K562 (cell line): Measurements from ENCODE around the gene NR4A2. TPM values are rescaled to one million over a fixed set of nuclear protein-coding genes. Genes with fewer than 3 reads are reported as not detected.

Experiments
- ATF2 ChIP-seq: sonication (generic); formaldehyde crosslinking; IDR thresholded peaks from 2 replicates; pipeline ENCODE4 v1.8.1; 2022; ENCODE audit warnings: missing genetic modification reagents
- BACH1 ChIP-seq: fragments of 200-800 bp; sonication (Bioruptor generic); IDR thresholded peaks from 2 replicates; pipeline ENCODE4 v1.6.1; 2016; ENCODE audit warnings: missing genetic modification characterization, missing compliant biosample characterization
- CXXC5 ChIP-seq: fragments of 250-450 bp; sonication (Bioruptor Pico); IDR thresholded peaks from 2 replicates; pipeline ENCODE4 v1.8.0; 2022; ENCODE audit warnings: inconsistent platforms, mild to moderate bottlenecking, moderate library complexity
- FOXM1 ChIP-seq, 2 experiments: fragments of 450-650 bp in 1 of 2; sonication (generic) in 1 of 2; formaldehyde crosslinking in 1 of 2; IDR thresholded peaks; 2 replicates each; pipeline versions ENCODE4 v1.6.1 to v1.9.0; 2017 to 2022; ENCODE audit warnings: low read depth in 2 of 2, mild to moderate bottlenecking in 2 of 2, missing genetic modification reagents in 1 of 2, moderate library complexity in 1 of 2
- GTF2F1 ChIP-seq: IDR thresholded peaks from 2 replicates; pipeline ENCODE4 v1.6.1; 2011; ENCODE audit warnings: low read depth, low read length, improper control_type of control experiment
- MBD2 ChIP-seq: sonication (generic); IDR thresholded peaks from 2 replicates; pipeline ENCODE4 v1.6.1; 2016; ENCODE audit warnings: low read depth, borderline replicate concordance
- PCBP2 ChIP-seq: fragments of 200-400 bp; formaldehyde crosslinking; IDR thresholded peaks from 2 replicates; pipeline ENCODE4 v1.6.1; 2018; ENCODE audit warnings: low read length, low read depth, mild to moderate bottlenecking, moderate library complexity; ENCODE audit not compliant: poor library complexity, severe bottlenecking
- RB1 ChIP-seq: fragments of 450-650 bp; IDR thresholded peaks from 2 replicates; pipeline ENCODE4 v1.6.1; 2017; ENCODE audit warnings: low read depth, mild to moderate bottlenecking
- SMC3 ChIP-seq: conservative IDR thresholded peaks from 2 replicates; pipeline ENCODE4 v1.6.1; 2011; ENCODE audit warnings: low read depth, low read length, improper control_type of control experiment; ENCODE audit not compliant: insufficient read depth
- TRIM25 ChIP-seq: fragments of 450-650 bp; IDR thresholded peaks from 2 replicates; pipeline ENCODE4 v1.7.0; 2016; ENCODE audit warnings: borderline replicate concordance
- ZKSCAN8 ChIP-seq: fragments of 200-800 bp; sonication (Bioruptor generic); IDR thresholded peaks from 2 replicates; pipeline ENCODE4 v1.6.1; 2016; ENCODE audit warnings: missing genetic modification characterization, missing compliant biosample characterization
- ZNF449 ChIP-seq: fragments of 250-450 bp; sonication (Bioruptor Pico); IDR thresholded peaks from 2 replicates; pipeline ENCODE4 v1.8.0; 2022; ENCODE audit warnings: moderate library complexity, mild to moderate bottlenecking, inconsistent platforms
- polyA plus RNA-seq, 8 experiments: library from polyadenylated mRNA; depleted of rRNA in 4 of 8; stranded (reverse) in 5 of 8; unstranded in 3 of 8; fragments of >200 nt; fragmentation: Nextera tagmentation in 2 of 8; fragmentation: Illumina TruSeq in 1 of 8; extraction: Ambion mirVana in 2 of 8; extraction: Trizol in 1 of 8; gene quantifications; 2 replicates each; pipeline versions ENCODE4 v1.2.1 to v1.2.3, GENCODE V29; 2011 to 2014; ENCODE audit warnings: inconsistent platforms in 1 of 8, missing spikeins in 1 of 8
- total RNA-seq, 7 experiments: library from RNA; depleted of rRNA in 6 of 7; stranded (reverse); fragments of >200 nt in 6 of 7; fragmentation: Illumina TruSeq in 2 of 7; extraction: Trizol in 2 of 7; gene quantifications; 2 replicates each; pipeline versions ENCODE4 v1.2.1 to v1.2.3, GENCODE V29; 2011 to 2021; ENCODE audit warnings: low replicate concordance in 1 of 7
- TF ChIP-seq, protein P1 (sequence below): sonication (generic); formaldehyde crosslinking; IDR thresholded peaks from 2 replicates; pipeline ENCODE4 v1.8.0; 2022; ENCODE audit warnings: missing genetic modification reagents, mild to moderate bottlenecking, moderate library complexity, borderline replicate concordance
- TF ChIP-seq, protein P2 (sequence below): fragments of 450-650 bp; conservative IDR thresholded peaks from 2 replicates; pipeline ENCODE4 v1.6.1; 2016; ENCODE audit warnings: missing genetic modification characterization, low read depth, mild to moderate bottlenecking, missing compliant biosample characterization, moderate library complexity
- TF ChIP-seq, protein P3 (sequence below): fragments of 200-400 bp; formaldehyde crosslinking; IDR thresholded peaks from 2 replicates; pipeline ENCODE4 v1.6.1; 2017; ENCODE audit warnings: mild to moderate bottlenecking, low read depth, low read length, moderate library complexity

Gene NR4A2
- total and polyA plus RNA-seq, 9 of the 15 experiments (the other 6 are each of a cell fraction or from before 2014, with no cell fraction given) = 0.94 to 5.1 (median 1.3) TPM

- no peak for TF ChIP-seq ZNF449
- TF ChIP-seq SMC3 = no peak
- TF ChIP-seq RB1 = peak; percentile 71
- TF ChIP-seq, protein P1, sequence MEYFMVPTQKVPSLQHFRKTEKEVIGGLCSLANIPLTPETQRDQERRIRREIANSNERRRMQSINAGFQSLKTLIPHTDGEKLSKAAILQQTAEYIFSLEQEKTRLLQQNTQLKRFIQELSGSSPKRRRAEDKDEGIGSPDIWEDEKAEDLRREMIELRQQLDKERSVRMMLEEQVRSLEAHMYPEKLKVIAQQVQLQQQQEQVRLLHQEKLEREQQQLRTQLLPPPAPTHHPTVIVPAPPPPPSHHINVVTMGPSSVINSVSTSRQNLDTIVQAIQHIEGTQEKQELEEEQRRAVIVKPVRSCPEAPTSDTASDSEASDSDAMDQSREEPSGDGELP = peak; percentile 63
- no peak for TF ChIP-seq FOXM1 (IDR thresholded peaks at IDR 0.05; ENCODE audit: low read depth)
- no peak for TF ChIP-seq FOXM1 (CRISPR knock-in tag; IDR thresholded peaks at IDR 0.05; ENCODE audit: low read depth)
- no peak; the same call in 1 of the 2 replicates for TF ChIP-seq ATF2 (CRISPR knock-in tag)
- TF ChIP-seq, protein P2, sequence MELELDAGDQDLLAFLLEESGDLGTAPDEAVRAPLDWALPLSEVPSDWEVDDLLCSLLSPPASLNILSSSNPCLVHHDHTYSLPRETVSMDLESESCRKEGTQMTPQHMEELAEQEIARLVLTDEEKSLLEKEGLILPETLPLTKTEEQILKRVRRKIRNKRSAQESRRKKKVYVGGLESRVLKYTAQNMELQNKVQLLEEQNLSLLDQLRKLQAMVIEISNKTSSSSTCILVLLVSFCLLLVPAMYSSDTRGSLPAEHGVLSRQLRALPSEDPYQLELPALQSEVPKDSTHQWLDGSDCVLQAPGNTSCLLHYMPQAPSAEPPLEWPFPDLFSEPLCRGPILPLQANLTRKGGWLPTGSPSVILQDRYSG (tag) = no peak
- TF ChIP-seq BACH1 (tag) = no peak
- TF ChIP-seq ZKSCAN8 (CRISPR knock-in tag) = no peak; the same call in 1 of the 2 replicates
- no peak for TF ChIP-seq PCBP2
- TF ChIP-seq TRIM25 = no peak
- no peak for TF ChIP-seq GTF2F1
- TF ChIP-seq, protein P3, sequence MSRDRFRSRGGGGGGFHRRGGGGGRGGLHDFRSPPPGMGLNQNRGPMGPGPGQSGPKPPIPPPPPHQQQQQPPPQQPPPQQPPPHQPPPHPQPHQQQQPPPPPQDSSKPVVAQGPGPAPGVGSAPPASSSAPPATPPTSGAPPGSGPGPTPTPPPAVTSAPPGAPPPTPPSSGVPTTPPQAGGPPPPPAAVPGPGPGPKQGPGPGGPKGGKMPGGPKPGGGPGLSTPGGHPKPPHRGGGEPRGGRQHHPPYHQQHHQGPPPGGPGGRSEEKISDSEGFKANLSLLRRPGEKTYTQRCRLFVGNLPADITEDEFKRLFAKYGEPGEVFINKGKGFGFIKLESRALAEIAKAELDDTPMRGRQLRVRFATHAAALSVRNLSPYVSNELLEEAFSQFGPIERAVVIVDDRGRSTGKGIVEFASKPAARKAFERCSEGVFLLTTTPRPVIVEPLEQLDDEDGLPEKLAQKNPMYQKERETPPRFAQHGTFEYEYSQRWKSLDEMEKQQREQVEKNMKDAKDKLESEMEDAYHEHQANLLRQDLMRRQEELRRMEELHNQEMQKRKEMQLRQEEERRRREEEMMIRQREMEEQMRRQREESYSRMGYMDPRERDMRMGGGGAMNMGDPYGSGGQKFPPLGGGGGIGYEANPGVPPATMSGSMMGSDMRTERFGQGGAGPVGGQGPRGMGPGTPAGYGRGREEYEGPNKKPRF = no peak
- TF ChIP-seq CXXC5 (CRISPR knock-in tag) = peak; percentile 80
- TF ChIP-seq MBD2 = 0 out of 2 replicates have a peak, but pooled peaks have one; percentile 5
These were observed at the start of gene NR4A2 (continued) for GRCh38 chr2:156332534-156333273.
